NB4 (cell line): Measurements from ENCODE around the gene COMT.

Experiments used
- DNase-seq: peaks from one replicate; pipeline ENCODE4 v3.0.0; 2010; ENCODE audit warnings: low read depth
- H3K4me3 ChIP-seq: one replicate; pipeline ENCODE4 v1.5.1; 2011; ENCODE audit warnings: mild to moderate bottlenecking, low read depth, low read length, moderate library complexity
- CTCF ChIP-seq: IDR thresholded peaks from one replicate; pipeline ENCODE4 v1.5.1; 2012; ENCODE audit warnings: low read depth, low read length
- MAX ChIP-seq: IDR thresholded peaks from 2 replicates; pipeline ENCODE4 v1.6.1; 2011; ENCODE audit warnings: low read depth, low read length
- MYC ChIP-seq: IDR thresholded peaks from 2 replicates; pipeline ENCODE4 v1.6.1; 2011; ENCODE audit warnings: low read depth, low read length
- POLR2A ChIP-seq: IDR thresholded peaks from 2 replicates; pipeline ENCODE4 v1.6.1; 2011; ENCODE audit warnings: mild to moderate bottlenecking; ENCODE audit not compliant: insufficient read length; ENCODE audit errors: extremely low read depth

The COMT gene

GRCh38 chr22:19970479-19971275 is 29.1 kb downstream of the COMT start:
- TF ChIP-seq MYC = no peak
- TF ChIP-seq CTCF = peak; percentile 72
- DNase-seq = peak; percentile 76
- no peak overlapping the region for H3K4me3 ChIP-seq

- DNase-seq = no peak
- TF ChIP-seq MAX = no peak
- no peak for TF ChIP-seq POLR2A
- TF ChIP-seq MYC = no peak
- TF ChIP-seq CTCF = no peak
- H3K4me3 ChIP-seq = no peak overlapping the region
These were observed 29.9 kb downstream of the COMT start for GRCh38 chr22:19971276-19972124.

GRCh38 chr22:19972251-19972650 is 30.7 kb downstream of the COMT start:
- DNase-seq = no peak
- TF ChIP-seq MAX (no peak), POLR2A (no peak), CTCF (no peak), MYC (no peak)
- H3K4me3 ChIP-seq = no peak overlapping the region

- DNase-seq = no peak
- H3K4me3 ChIP-seq = no peak overlapping the region
- TF ChIP-seq MAX (no peak), POLR2A (no peak), MYC (no peak), CTCF (no peak)
These were observed 31.3 kb downstream of the COMT start for GRCh38 chr22:19972652-19973550.

GRCh38 chr22:19973551-19974267 is 32.1 kb downstream of the COMT start:
- no peak overlapping the region for H3K4me3 ChIP-seq
- no peak for TF ChIP-seq POLR2A
- TF ChIP-seq CTCF = no peak
- no peak for TF ChIP-seq MYC
- TF ChIP-seq MAX = no peak
- no peak for DNase-seq
